ENCODE data around the gene ACCSL.

ACCSL gene

GRCh38 chr11:44095506-44096359, 48.0 kb downstream of the ACCSL start, which contains the start of gene EXT2:
Gene EXT2 (plus strand): TSS chr11:44095678. CDS start chr11:44107713, 12,035 bp downstream.
- TF ChIP-seq EGR1 (IDR thresholded peaks at IDR 0.05): no peak
- peak; percentile 68 for TF ChIP-seq TAF1 (IDR thresholded peaks at IDR 0.05; ENCODE audit: low read depth)

GRCh38 chr11:44096360-44097185, 48.8 kb downstream of the ACCSL start:
- no peak for TF ChIP-seq RAD21 (IDR thresholded peaks at IDR 0.05; ENCODE audit: low read depth)
- TF ChIP-seq ZBTB7A (IDR thresholded peaks at IDR 0.05; ENCODE audit: low read depth): 0 out of 2 replicates have a peak, but pooled peaks have one; percentile 67
- TF ChIP-seq EP300 (IDR thresholded peaks at IDR 0.05; ENCODE audit: borderline replicate concordance): no peak
- no peak for TF ChIP-seq EGR1 (IDR thresholded peaks at IDR 0.05)
- TF ChIP-seq CEBPB (IDR thresholded peaks at IDR 0.05): no peak
- TF ChIP-seq YY1 (IDR thresholded peaks at IDR 0.05; ENCODE audit: low read depth): no peak
- TF ChIP-seq CREB1 (IDR thresholded peaks at IDR 0.05; ENCODE audit: low read depth): no peak
- no peak for TF ChIP-seq TEAD4 (IDR thresholded peaks at IDR 0.05)

GRCh38 chr11:44097821-44098220, 50.0 kb downstream of the ACCSL start:
- TF ChIP-seq MAX (IDR thresholded peaks at IDR 0.05) (no peak), TAF1 (IDR thresholded peaks at IDR 0.05; ENCODE audit: low read depth) (no peak), TCF12 (IDR thresholded peaks at IDR 0.05; ENCODE audit: low read depth) (no peak), CREB1 (IDR thresholded peaks at IDR 0.05; ENCODE audit: low read depth) (no peak), ZBTB7A (IDR thresholded peaks at IDR 0.05; ENCODE audit: low read depth) (no peak), TEAD4 (IDR thresholded peaks at IDR 0.05) (no peak), RAD21 (IDR thresholded peaks at IDR 0.05; ENCODE audit: low read depth) (no peak)

- TF ChIP-seq EP300 (IDR thresholded peaks at IDR 0.05; ENCODE audit: borderline replicate concordance) (no peak), CEBPB (IDR thresholded peaks at IDR 0.05) (no peak), TCF12 (IDR thresholded peaks at IDR 0.05; ENCODE audit: low read depth) (no peak), REST (IDR thresholded peaks at IDR 0.05; ENCODE audit: low read depth) (no peak), ZBTB7A (IDR thresholded peaks at IDR 0.05; ENCODE audit: low read depth) (no peak), CREB1 (IDR thresholded peaks at IDR 0.05; ENCODE audit: low read depth) (no peak)
- TF ChIP-seq, protein P1, sequence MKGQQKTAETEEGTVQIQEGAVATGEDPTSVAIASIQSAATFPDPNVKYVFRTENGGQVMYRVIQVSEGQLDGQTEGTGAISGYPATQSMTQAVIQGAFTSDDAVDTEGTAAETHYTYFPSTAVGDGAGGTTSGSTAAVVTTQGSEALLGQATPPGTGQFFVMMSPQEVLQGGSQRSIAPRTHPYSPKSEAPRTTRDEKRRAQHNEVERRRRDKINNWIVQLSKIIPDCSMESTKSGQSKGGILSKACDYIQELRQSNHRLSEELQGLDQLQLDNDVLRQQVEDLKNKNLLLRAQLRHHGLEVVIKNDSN (IDR thresholded peaks at IDR 0.05): no peak
These were observed 53.3 kb downstream of the ACCSL start for GRCh38 chr11:44101098-44101497.

GRCh38 chr11:44104481-44105294, 56.9 kb downstream of the ACCSL start:
- TF ChIP-seq TCF12 (IDR thresholded peaks at IDR 0.05; ENCODE audit: low read depth) (no peak), EGR1 (IDR thresholded peaks at IDR 0.05) (no peak), MAX (IDR thresholded peaks at IDR 0.05) (no peak), CREB1 (IDR thresholded peaks at IDR 0.05; ENCODE audit: low read depth) (no peak), CEBPB (IDR thresholded peaks at IDR 0.05) (no peak)

- TF ChIP-seq TEAD4 (IDR thresholded peaks at IDR 0.05) (no peak), YY1 (IDR thresholded peaks at IDR 0.05; ENCODE audit: low read depth) (no peak), MAX (IDR thresholded peaks at IDR 0.05) (no peak), RAD21 (IDR thresholded peaks at IDR 0.05; ENCODE audit: low read depth) (no peak), CEBPB (IDR thresholded peaks at IDR 0.05) (no peak), CREB1 (IDR thresholded peaks at IDR 0.05; ENCODE audit: low read depth) (no peak), NFIC (IDR thresholded peaks at IDR 0.05) (no peak), EGR1 (IDR thresholded peaks at IDR 0.05) (no peak), EP300 (IDR thresholded peaks at IDR 0.05; ENCODE audit: borderline replicate concordance) (no peak)
- TF ChIP-seq, protein P1 (IDR thresholded peaks at IDR 0.05): no peak
These were observed 60.5 kb downstream of the ACCSL start for GRCh38 chr11:44108260-44108659.

Data from Ishikawa (cell line).